GM23338 (cell line): Measurements from ENCODE around the gene GPD1. TPM values are rescaled to one million over a fixed set of nuclear protein-coding genes. Genes with fewer than 3 reads are reported as not detected.

ENCODE experiments used
- ATAC-seq: fragments of 200-7000 bp; cut with Tn5 transposase; 3 replicates; pipeline ENCODE4 v1.9.1; 2020
- DNase-seq: peaks from one replicate; pipeline ENCODE4 v3.0.0-alpha.2; 2015; ENCODE audit warnings: low spot score
- H2AFZ ChIP-seq: fragments of 200-600 bp; sonication (generic); 2 replicates; pipeline ENCODE4 v1.8.0; 2016; ENCODE audit warnings: antibody characterized with exemption, mild to moderate bottlenecking, moderate library complexity
- H3F3A ChIP-seq: fragments of 200-600 bp; sonication (generic); replicated peaks from 2 replicates; pipeline ENCODE4 v1.8.0; 2017; ENCODE audit warnings: antibody characterized with exemption, mixed run types, low read depth
- H3K27ac ChIP-seq: fragments of 200-600 bp; sonication (generic); 2 replicates; pipeline ENCODE4 v1.6.1; 2016; ENCODE audit warnings: low read depth
- H3K27me3 ChIP-seq: fragments of 200-600 bp; sonication (generic); 2 replicates; pipeline ENCODE4 v1.8.0; 2016; ENCODE audit warnings: mild to moderate bottlenecking, mixed run types, moderate library complexity; ENCODE audit not compliant: insufficient read depth
- H3K36me3 ChIP-seq: fragments of 200-600 bp; sonication (generic); 2 replicates; pipeline ENCODE4 v1.8.0; 2016; ENCODE audit warnings: mild to moderate bottlenecking; ENCODE audit not compliant: insufficient read depth
- H3K4me1 ChIP-seq: fragments of 200-600 bp; sonication (generic); 2 replicates; pipeline ENCODE4 v1.8.0; 2016; ENCODE audit warnings: mild to moderate bottlenecking, moderate library complexity; ENCODE audit not compliant: insufficient read depth
- H3K4me2 ChIP-seq: fragments of 200-600 bp; sonication (generic); 2 replicates; pipeline ENCODE4 v1.7.1; 2017; ENCODE audit warnings: mixed run types
- H3K4me3 ChIP-seq: fragments of 200-600 bp; sonication (generic); 2 replicates; pipeline ENCODE4 v1.6.1; 2016; ENCODE audit warnings: mixed run types
- H3K79me2 ChIP-seq: fragments of 200-600 bp; sonication (generic); replicated peaks from 2 replicates; pipeline ENCODE4 v1.8.0; 2017; ENCODE audit warnings: mild to moderate bottlenecking; ENCODE audit not compliant: insufficient read depth
- H3K9me2 ChIP-seq: fragments of 200-600 bp; sonication (generic); 2 replicates; pipeline ENCODE4 v1.8.0; 2017; ENCODE audit not compliant: insufficient read depth
- H4K20me1 ChIP-seq: fragments of 200-600 bp; sonication (generic); replicated peaks from 2 replicates; pipeline ENCODE4 v1.8.0; 2017; ENCODE audit warnings: mild to moderate bottlenecking; ENCODE audit not compliant: insufficient read depth
- H3K27ac Mint-ChIP-seq: 2 replicates; pipeline ENCODE4 v1.8.0; 2020; ENCODE audit warnings: inconsistent platforms, mild to moderate bottlenecking, moderate library complexity, mixed read lengths
- H3K27me3 Mint-ChIP-seq: 3 replicates; pipeline ENCODE4 v1.8.0; 2022; ENCODE audit warnings: low read depth, mild to moderate bottlenecking, moderate library complexity, mixed read lengths, inconsistent platforms; ENCODE audit not compliant: insufficient read depth, poor library complexity
- H3K36me3 Mint-ChIP-seq: 3 replicates; pipeline ENCODE4 v1.8.0; 2021; ENCODE audit warnings: low read depth, mild to moderate bottlenecking, inconsistent platforms, moderate library complexity, mixed read lengths
- H3K4me1 Mint-ChIP-seq: 3 replicates; pipeline ENCODE4 v1.8.0; 2020; ENCODE audit warnings: mild to moderate bottlenecking, inconsistent platforms, mixed read lengths
- H3K4me3 Mint-ChIP-seq: 3 replicates; pipeline ENCODE4 v1.8.0; 2021; ENCODE audit warnings: moderate library complexity, mild to moderate bottlenecking, inconsistent platforms, mixed read lengths
- H3K9me3 Mint-ChIP-seq: 3 replicates; pipeline ENCODE4 v1.8.0; 2020; ENCODE audit warnings: moderate library complexity, mild to moderate bottlenecking, inconsistent platforms, mixed read lengths
- CREB1 ChIP-seq: fragments of 250-450 bp; sonication (Bioruptor Pico); IDR thresholded peaks from 2 replicates; pipeline ENCODE4 v1.5.0; 2020; ENCODE audit warnings: low read depth, mild to moderate bottlenecking, moderate library complexity
- CTCF ChIP-seq, 2 experiments: fragments of 200-600 bp in 1 of 2; sonication (generic) in 1 of 2; conservative IDR thresholded peaks; 2 replicates each; pipeline versions ENCODE4 v1.5.1 to v1.6.1; 2016 to 2017; ENCODE audit warnings: antibody characterized with exemption in 2 of 2, low read depth in 2 of 2, mild to moderate bottlenecking in 2 of 2, moderate library complexity in 1 of 2
- ETS1 ChIP-seq: IDR thresholded peaks from 2 replicates; pipeline ENCODE4 v1.6.1; 2016; ENCODE audit warnings: antibody characterized with exemption
- EZH2 ChIP-seq: fragments of 200-600 bp; sonication (generic); IDR thresholded peaks from one replicate; pipeline ENCODE4 v1.8.0; 2017; ENCODE audit warnings: antibody characterized with exemption, mild to moderate bottlenecking, low read depth; ENCODE audit not compliant: unreplicated experiment
- EZH2phosphoT487 ChIP-seq: fragments of 200-600 bp; sonication (generic); IDR thresholded peaks from one replicate; pipeline ENCODE4 v1.8.1; 2018; ENCODE audit warnings: antibody characterized with exemption; ENCODE audit not compliant: unreplicated experiment
- JUNB ChIP-seq: IDR thresholded peaks from one replicate; pipeline ENCODE4 v1.6.1; 2016; ENCODE audit warnings: antibody characterized with exemption; ENCODE audit not compliant: unreplicated experiment
- NANOG ChIP-seq: IDR thresholded peaks from 2 replicates; pipeline ENCODE4 v1.6.1; 2016; ENCODE audit warnings: antibody characterized with exemption, borderline replicate concordance
- POLR2AphosphoS5 ChIP-seq: IDR thresholded peaks from 2 replicates; pipeline ENCODE4 v1.6.1; 2016; ENCODE audit warnings: antibody characterized with exemption, low read depth
- REST ChIP-seq: IDR thresholded peaks from one replicate; pipeline ENCODE4 v1.6.1; 2018; ENCODE audit warnings: antibody characterized with exemption; ENCODE audit not compliant: unreplicated experiment
- STAT1 ChIP-seq: IDR thresholded peaks from one replicate; pipeline ENCODE4 v1.6.1; 2016; ENCODE audit warnings: antibody characterized with exemption; ENCODE audit not compliant: unreplicated experiment
- ZNF114 ChIP-seq: fragments of 250-450 bp; sonication (Bioruptor Pico); IDR thresholded peaks from 2 replicates; pipeline ENCODE4 v1.5.0; 2020; ENCODE audit warnings: mild to moderate bottlenecking, moderate library complexity
- ZNF331 ChIP-seq: fragments of 250-450 bp; sonication (Bioruptor Pico); IDR thresholded peaks from 2 replicates; pipeline ENCODE4 v1.5.0; 2020; ENCODE audit warnings: low read depth, mild to moderate bottlenecking, moderate library complexity
- ZNF462 ChIP-seq: fragments of 250-450 bp; sonication (Bioruptor Pico); IDR thresholded peaks from 2 replicates; pipeline ENCODE4 v1.5.0; 2020; ENCODE audit warnings: mild to moderate bottlenecking, moderate library complexity
- polyA plus RNA-seq: library from polyadenylated mRNA; unstranded; fragments of >200 nt; fragmentation: Nextera tagmentation; extraction: Ambion mirVana; gene quantifications from 2 replicates; pipeline ENCODE4 v1.2.1, GENCODE V29; 2016
- total RNA-seq: library from RNA; depleted of rRNA; stranded (reverse); fragments of >200 nt; shearing (Covaris generic); gene quantifications from 2 replicates; pipeline ENCODE4 v1.2.3, GENCODE V29; 2014

Gene GPD1
- total and polyA plus RNA-seq, 2 experiments from 2014 or later, result 0.36 to 0.45 TPM

- H3K9me3 Mint-ChIP-seq, result no peaks in the 10 kb centered on the region; the same call in 1 of the 3 replicates
- ATAC-seq (no peak), DNase-seq (no peak)
- H3K4me2 ChIP-seq, result no peak overlapping the region
- no peaks in the 10 kb centered on the region for H3K9me2 ChIP-seq
- H3K4me1 Mint-ChIP-seq, result peaks cover 28% of the 10 kb centered on the region
- H3K27me3 ChIP-seq, result peaks cover 70% of the 10 kb centered on the region
- no peaks in the 10 kb centered on the region for H4K20me1 ChIP-seq
- peaks cover 9% of the 10 kb centered on the region for H3K4me1 ChIP-seq
- TF ChIP-seq ETS1, result no peak
- no peak for TF ChIP-seq REST
- TF ChIP-seq STAT1, result no peak
- TF ChIP-seq EZH2phosphoT487, result no peak
- no peak for TF ChIP-seq ZNF331 (CRISPR knock-in tag)
- no peak for TF ChIP-seq CTCF (conservative IDR thresholded peaks at IDR 0.05; ENCODE audit: low read depth in 2 of 2)
- no peak for TF ChIP-seq CREB1 (CRISPR knock-in tag)
- no peak for TF ChIP-seq JUNB
- TF ChIP-seq ZNF114 (CRISPR knock-in tag), result no peak
- no peak for TF ChIP-seq POLR2AphosphoS5
- TF ChIP-seq ZNF462 (CRISPR knock-in tag), result no peak
- no peak for TF ChIP-seq EZH2
- no peak for TF ChIP-seq NANOG
- no peak overlapping the region for H2AFZ ChIP-seq
- no peaks in the 10 kb centered on the region for H3K79me2 ChIP-seq
- no peak overlapping the region for H3K27ac Mint-ChIP-seq
- no peaks in the 10 kb centered on the region for H3K36me3 ChIP-seq
- no peak overlapping the region for H3K27ac ChIP-seq
- no peak overlapping the region for H3K4me3 ChIP-seq
- H3K4me3 Mint-ChIP-seq, result no peak overlapping the region
- H3K27me3 Mint-ChIP-seq, result peaks cover 45% of the 10 kb centered on the region
- H3F3A ChIP-seq, result peaks cover 9% of the 10 kb centered on the region
- no peaks in the 10 kb centered on the region; the same call in 2 of the 3 replicates for H3K36me3 Mint-ChIP-seq
These were observed 43.7 kb upstream of the GPD1 start for GRCh38 chr12:50060120-50060468.
